OCI-M2 (cell line): Measurements from ENCODE around the gene WDR54.
"Not testable (repeated sequence)": the region's sequence is repeated elsewhere in the genome, so short reads cannot be mapped to it uniquely, and the experiment has no call there.

Experiments
- DNase-seq: peaks from one replicate; lab custom pipeline; 2025; ENCODE audit not compliant: unreplicated experiment; lab: John Stamatoyannopoulos, UW

WDR54 gene

GRCh38 chr2:74428675-74429074, 7.1 kb downstream of the WDR54 start:
- DNase-seq, result no peak

DNA sequence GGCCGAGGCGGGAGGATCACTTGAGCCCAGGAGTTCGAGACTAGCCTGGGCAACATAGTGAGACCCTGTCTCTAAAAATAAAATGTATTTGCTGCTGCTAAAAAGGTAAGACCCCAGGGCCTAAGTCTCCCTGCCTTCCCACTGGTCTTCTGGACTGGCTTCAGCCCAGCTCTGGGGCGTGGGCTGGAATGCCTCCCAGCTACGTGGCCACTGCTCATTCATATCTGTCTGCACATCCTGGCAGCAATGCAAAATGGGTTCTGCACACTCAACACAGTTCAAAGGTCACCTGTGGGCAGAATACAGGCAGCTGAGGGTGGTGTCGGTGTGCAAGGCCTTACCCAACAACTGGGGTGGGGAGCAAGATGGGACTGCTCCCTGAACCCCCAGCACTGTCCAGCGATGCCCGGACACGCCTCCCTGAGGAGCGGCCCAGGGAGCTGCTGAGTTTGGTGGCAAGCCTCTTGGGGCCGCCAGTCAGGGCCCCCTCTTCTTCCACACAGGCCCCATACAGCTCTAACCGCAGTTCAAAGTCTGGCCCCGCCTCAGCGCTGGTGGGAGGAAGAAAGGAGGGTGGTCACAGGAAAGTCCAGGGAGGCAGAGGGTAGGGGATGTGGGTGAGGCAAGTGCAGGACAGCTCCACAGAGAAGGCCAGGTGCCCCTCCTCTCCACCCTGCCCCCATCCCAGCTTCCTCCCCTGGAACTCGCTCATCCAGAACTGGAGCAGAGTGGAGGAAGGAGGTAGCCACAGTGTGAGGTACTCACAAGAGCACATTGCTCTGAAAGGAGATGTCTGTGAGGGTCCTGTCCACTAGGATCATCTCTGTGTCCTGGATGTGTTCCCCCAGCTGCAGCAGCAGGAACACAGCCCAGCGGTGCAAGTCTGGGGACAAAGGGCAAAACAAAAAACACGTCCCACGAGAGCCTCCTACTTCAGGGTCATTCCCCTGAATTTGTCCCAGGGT, 8.2 kb downstream of the WDR54 start:
- DNase-seq, result no peak

DNA sequence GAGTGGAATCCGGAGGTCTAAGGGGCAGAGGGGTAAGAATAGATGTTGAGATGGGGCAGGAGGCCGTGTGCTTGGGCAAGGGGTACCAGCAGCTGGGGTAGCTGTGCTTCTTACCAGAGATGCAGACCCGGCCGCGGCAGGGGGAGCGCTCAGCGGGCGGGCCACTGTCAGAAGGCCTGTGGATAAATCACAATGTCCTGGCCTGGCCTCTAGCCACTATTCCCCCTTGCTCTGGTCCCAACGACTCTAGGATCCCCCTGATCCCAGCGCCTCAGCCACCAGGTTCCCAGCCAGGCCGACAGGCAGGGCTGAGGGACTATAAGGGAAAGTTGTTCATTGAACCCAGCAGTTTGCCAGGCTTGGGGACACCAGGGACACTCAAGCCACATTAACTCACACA, 9.0 kb downstream of the WDR54 start:
- DNase-seq, result no peak

- DNase-seq, result no peak
These were observed 14.7 kb downstream of the WDR54 start for GRCh38 chr2:74436111-74436805.

DNA sequence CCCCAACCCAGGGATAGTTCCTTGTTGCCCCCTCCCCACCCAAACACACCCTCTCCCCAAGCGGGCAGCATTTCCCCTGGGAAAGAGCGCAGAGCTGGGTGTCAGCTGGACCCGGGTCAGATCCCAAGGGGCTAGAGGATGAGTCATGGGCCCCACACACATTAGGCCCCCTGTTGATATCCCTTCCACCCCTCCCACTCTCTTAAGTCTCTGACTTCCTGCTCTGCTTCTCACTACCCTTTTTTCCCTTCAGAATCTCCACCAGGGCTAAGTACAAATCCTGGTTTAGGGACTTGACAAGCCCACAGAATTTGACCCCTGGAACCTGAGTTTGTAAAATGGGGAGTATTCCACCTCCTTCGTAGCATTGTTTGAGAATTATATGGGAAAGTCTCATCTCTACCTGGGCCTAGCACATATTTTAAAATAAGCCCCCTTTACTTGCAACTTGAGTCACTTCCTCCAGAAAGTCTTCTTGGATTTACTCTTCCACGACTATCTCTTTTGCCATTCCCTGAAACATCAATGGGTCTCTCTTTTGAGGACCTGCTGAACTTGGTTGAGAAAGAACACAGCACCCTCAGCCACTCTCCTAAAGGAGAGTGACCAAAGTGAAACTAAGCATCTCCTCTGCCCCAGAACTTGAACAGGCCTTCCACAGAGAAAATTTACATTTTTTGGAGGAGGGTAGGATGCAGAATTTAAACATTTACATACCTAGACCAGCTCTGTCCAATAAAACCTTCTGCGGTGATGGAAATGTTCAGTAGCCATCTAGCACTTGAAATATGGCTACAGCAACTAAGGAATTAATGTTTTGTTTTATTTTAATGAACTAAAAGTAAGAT, 15.5 kb downstream of the WDR54 start:
- no peak for DNase-seq

GRCh38 chr2:74438248-74438647, 16.7 kb downstream of the WDR54 start:
- no peak for DNase-seq

DNA sequence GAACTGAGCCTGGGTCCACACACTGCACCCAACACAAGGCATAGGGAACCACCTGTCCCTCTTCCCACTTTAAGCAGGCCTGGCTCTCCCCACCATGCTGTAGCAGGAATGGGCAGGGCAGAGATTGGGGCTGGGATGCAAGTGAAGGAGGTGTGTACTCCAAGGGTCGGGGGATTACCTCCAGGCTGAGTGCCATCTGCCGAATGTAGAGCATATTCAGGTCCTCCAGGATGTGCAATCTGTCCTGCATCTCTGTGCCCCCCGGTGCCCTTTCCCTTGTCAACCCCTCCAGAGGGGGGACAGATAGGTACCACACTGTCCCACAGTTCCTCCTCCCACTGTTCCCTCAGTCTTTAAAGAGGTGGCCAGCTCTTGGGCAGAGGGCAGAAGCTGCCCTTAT, 17.8 kb downstream of the WDR54 start:
- no peak for DNase-seq

GRCh38 chr2:74439803-74440377, 18.4 kb downstream of the WDR54 start:
- DNase-seq, result no peak

- no peak for DNase-seq
These were observed 19.0 kb downstream of the WDR54 start for GRCh38 chr2:74440378-74441169.

- DNase-seq, result no peak
These were observed 19.7 kb downstream of the WDR54 start for GRCh38 chr2:74441170-74441689.

- DNase-seq, result no peak
These were observed 20.4 kb downstream of the WDR54 start, which contains the start of gene RTKN for GRCh38 chr2:74441690-74442482. Gene RTKN, minus strand, starts transcription at chr2:74441937. Its CDS starts 121 bp downstream, at chr2:74441816.

DNA sequence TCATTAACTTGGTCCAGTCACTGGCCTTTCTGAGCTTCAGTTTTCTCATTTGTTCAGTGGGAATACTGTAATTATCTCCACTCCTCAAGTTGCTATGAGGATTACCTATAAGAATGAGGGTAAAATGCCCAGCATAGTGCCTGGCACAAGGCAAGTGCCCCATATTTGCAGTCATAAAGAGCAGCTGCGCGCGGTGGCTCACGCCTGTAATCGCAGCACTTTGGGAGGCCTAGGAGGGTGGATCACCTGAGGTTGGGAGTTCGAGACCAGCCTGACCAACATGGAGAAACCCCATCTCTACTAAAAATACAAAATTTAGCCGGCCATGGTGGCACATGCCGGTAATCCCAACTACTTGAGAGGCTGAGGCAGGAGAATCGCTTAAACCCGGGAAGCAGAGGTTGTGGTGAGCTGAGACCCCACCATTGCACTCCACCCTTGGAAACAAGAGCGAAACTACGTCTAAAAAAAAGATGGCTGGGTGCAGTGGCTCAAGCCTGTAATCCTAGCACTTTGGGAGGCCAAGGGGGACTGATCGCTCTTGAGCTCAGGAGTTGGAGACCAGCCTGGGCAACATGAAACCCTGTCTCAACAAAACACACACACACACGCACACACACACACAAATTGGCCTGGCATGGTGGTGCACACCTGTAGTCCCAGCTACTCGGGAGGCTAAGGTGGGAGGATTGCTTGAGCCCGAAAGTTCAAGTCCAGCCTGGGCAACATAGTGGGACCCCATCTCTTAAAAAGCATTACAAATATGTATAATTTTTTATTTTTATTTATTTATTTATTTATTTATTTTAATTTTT, 21.2 kb downstream of the WDR54 start:
- DNase-seq, result not testable (repeated sequence)

GRCh38 chr2:74444498-74445318, 23.2 kb downstream of the WDR54 start:
- no peak for DNase-seq

- DNase-seq, result no peak
These were observed 25.9 kb downstream of the WDR54 start for GRCh38 chr2:74447230-74447999.

DNA sequence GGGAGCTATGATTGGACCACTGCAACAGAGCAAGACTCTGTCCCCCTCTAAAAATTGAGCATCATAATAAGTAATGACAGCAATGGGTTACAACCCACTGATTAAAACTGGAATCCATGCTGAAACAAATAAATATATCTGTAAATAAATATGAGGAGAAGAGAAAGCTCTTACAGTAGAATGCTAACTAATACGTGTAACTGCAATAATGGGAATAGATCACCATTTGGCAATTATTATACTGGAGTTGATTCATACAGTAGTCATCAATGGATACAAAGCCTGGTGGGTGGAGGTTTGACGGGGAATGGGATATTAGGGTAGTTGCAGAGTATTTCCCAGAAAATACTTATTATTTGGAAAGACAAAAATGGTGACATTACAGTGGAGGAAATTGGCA, 27.2 kb downstream of the WDR54 start:
- DNase-seq, result no peak

DNA sequence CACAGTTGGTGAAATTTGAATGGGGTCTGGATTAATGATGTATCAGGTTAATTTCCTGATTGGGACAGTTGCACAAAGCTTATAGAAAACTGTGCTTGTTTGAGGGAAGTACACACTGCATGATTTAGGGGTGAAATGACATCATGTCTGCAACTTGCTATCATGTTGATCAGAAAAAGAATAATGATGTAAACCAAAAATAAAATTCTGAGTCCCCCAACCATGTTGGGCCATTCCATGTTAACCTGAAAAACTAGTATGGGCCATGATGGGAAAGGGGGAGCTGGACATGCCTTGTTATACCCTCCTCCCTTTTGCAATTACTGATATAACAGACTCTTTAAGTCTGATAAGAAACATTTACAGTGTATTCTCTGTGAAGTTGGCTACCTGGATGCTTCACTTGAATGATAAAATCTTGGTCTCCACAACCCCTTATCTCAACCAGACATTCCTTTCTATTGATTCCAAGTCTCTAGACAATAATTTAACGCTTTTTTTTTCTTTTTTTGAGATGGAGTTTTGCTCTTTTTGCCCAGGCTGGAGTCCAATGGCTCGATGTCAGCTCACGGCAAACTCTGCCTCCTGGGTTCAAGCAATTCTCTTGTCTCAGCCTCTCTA, 29.1 kb downstream of the WDR54 start:
- DNase-seq, result no peak
